ENCODE results near the gene FAM229B.

GRCh38 chr6:112139052-112139451 lies 51.7 kb downstream of the FAM229B start:
- TF ChIP-seq POLR2AphosphoS5 (IDR thresholded peaks at IDR 0.05; ENCODE audit: insufficient read depth, low read depth, low read length) (no peak), EZH2 (IDR thresholded peaks at IDR 0.05; ENCODE audit: borderline replicate concordance, low read depth, low read length, severe bottlenecking) (no peak), CTCF (IDR thresholded peaks at IDR 0.05; ENCODE audit: extremely low read depth in 1 of 2, insufficient read depth in 1 of 2, low read depth in 1 of 2, low read length in 2 of 2) (no peak), MYC (IDR thresholded peaks at IDR 0.05; ENCODE audit: low read depth, low read length) (no peak), MAX (IDR thresholded peaks at IDR 0.05; ENCODE audit: insufficient read depth, insufficient read length) (no peak)
